Lower leg skin (tissue), 4 donors: ENCODE results near the gene GNG12. TPM values are rescaled to one million over a fixed set of nuclear protein-coding genes. Genes with fewer than 3 reads are reported as not detected.

Experiments
- DNase-seq, 2 donors: peaks; one replicate each; pipeline ENCODE4 v3.0.0-alpha.2; 2019; ENCODE audit warnings: low spot score in 2 of 2
- H3K4me3 ChIP-seq: fragments of 200-600 bp; sonication (generic); 2 replicates; pipeline ENCODE4 v1.5.1; 2017; ENCODE audit warnings: mild to moderate bottlenecking, low read depth; ENCODE audit not compliant: poor library complexity, severe bottlenecking
- POLR2A ChIP-seq, 2 donors: fragments of 450-650 bp; IDR thresholded peaks; one replicate each; pipeline ENCODE4 v1.6.1; 2016 to 2017; ENCODE audit warnings: antibody characterized with exemption in 2 of 2, mild to moderate bottlenecking in 1 of 2, moderate library complexity in 1 of 2
- WGBS, 2 donors: methylation state at CpG; one replicate each; pipeline ENCODE4 v1.1.5; 2018; 5-methylcytosine and 5-hydroxymethylcytosine counted together
- intact Hi-C: fragments of 100-400 bp; cut with DNase I; formaldehyde crosslinking; loops from one replicate; pipeline ENCODE4 v1.15.0; 2023; ENCODE audit warnings: low total_unique reads
- total RNA-seq, 4 donors: library from RNA; depleted of rRNA; stranded (reverse); fragments of >200 nt; gene quantifications; one replicate each; pipeline ENCODE4 v1.1.0, GENCODE V29; 2016
- TF ChIP-seq, protein P1 (sequence below), 3 donors: fragments of 450-650 bp; IDR thresholded peaks; one replicate each; pipeline ENCODE4 v1.5.1; 2016; ENCODE audit warnings: antibody characterized with exemption in 3 of 3, mild to moderate bottlenecking in 3 of 3, moderate library complexity in 2 of 3

Gene GNG12
- total RNA-seq, 4 donors from 2014 or later: 89.7 to 113 (median 99.2) TPM

DNA sequence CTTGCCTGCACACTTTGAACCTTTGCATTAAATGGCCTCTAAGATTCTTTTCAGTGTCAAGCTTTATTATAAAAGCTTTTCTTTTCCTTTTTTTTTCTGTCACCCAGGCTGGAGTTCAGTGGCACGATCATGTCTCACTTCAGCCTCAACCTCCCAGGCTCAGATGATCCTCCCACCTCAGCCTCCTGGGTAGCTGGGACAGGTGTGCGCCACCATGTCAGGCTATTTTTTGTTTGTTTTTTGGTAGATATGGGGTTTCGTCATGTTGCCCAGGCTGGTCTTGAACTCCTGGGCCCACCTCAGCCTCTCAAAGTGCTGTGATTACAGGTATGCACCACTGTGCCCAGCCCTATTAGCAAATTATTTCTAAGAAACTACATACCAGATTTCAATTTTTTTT, 95.4 kb downstream of the GNG12 start:
- 97 to 98% methylated on average over 3 of the region's 3 CpGs for WGBS, 2 donors
- TF ChIP-seq POLR2A (IDR thresholded peaks at IDR 0.05): no peak
- TF ChIP-seq, protein P1, sequence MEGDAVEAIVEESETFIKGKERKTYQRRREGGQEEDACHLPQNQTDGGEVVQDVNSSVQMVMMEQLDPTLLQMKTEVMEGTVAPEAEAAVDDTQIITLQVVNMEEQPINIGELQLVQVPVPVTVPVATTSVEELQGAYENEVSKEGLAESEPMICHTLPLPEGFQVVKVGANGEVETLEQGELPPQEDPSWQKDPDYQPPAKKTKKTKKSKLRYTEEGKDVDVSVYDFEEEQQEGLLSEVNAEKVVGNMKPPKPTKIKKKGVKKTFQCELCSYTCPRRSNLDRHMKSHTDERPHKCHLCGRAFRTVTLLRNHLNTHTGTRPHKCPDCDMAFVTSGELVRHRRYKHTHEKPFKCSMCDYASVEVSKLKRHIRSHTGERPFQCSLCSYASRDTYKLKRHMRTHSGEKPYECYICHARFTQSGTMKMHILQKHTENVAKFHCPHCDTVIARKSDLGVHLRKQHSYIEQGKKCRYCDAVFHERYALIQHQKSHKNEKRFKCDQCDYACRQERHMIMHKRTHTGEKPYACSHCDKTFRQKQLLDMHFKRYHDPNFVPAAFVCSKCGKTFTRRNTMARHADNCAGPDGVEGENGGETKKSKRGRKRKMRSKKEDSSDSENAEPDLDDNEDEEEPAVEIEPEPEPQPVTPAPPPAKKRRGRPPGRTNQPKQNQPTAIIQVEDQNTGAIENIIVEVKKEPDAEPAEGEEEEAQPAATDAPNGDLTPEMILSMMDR (IDR thresholded peaks at IDR 0.05): no peak
- no peak for DNase-seq
- intact Hi-C loops: no loop called here
- no peak overlapping the region for H3K4me3 ChIP-seq

DNA sequence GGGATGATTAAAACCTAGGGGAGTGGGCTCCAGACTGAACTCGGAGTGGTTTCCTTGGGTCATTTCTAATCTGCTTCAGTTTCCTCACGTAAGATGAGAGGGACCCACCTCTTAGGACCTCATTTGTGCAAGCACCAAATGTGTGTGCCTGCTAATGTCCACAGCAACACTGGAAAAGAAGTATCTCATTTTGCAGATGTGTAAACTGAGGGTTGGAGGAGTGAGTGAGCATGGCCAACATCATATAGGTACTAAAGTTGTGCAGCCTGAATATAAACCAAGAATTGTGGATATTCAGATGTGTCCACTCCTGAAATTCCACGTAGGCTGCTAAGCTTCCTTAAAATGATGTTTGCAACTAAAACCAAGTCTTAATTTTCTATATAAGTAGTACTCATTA, 96.5 kb downstream of the GNG12 start:
- TF ChIP-seq, protein P1 (IDR thresholded peaks at IDR 0.05): no peak
- TF ChIP-seq POLR2A (IDR thresholded peaks at IDR 0.05): no peak
- no peak overlapping the region for H3K4me3 ChIP-seq
- intact Hi-C loops: no loop called here
- WGBS, 2 donors: 83 to 97% methylated on average over 3 of the region's 3 CpGs
- DNase-seq: no peak

- H3K4me3 ChIP-seq: no peak overlapping the region
- TF ChIP-seq, protein P1 (IDR thresholded peaks at IDR 0.05): no peak
- no peak for TF ChIP-seq POLR2A (IDR thresholded peaks at IDR 0.05)
- intact Hi-C loops: no loop called here
- DNase-seq: peak; percentile 87 to 95
- WGBS, 2 donors: 8 to 15% methylated on average over 10 to 11 of the region's 11 CpGs
Observed at GRCh38 chr1:67735806-67736627, 97.2 kb downstream of the GNG12 start.

GRCh38 chr1:67735206-67735605, 98.1 kb downstream of the GNG12 start:
- no peak overlapping the region for H3K4me3 ChIP-seq
- 33 to 43% methylated on average over 3 of the region's 3 CpGs for WGBS, 2 donors
- intact Hi-C loops: no loop called here
- TF ChIP-seq, protein P1 (IDR thresholded peaks at IDR 0.05): no peak
- TF ChIP-seq POLR2A (IDR thresholded peaks at IDR 0.05): no peak
- no peak for DNase-seq

- no peak for DNase-seq
- no peak overlapping the region for H3K4me3 ChIP-seq
- intact Hi-C loops: no loop called here
- 85 to 93% methylated on average over 3 of the region's 3 CpGs for WGBS, 2 donors
- TF ChIP-seq, protein P1 (IDR thresholded peaks at IDR 0.05): no peak
- no peak for TF ChIP-seq POLR2A (IDR thresholded peaks at IDR 0.05)
Observed at GRCh38 chr1:67734323-67734690, 99.0 kb downstream of the GNG12 start.
